ENCODE measurements around the gene TSPAN9. TPM values are rescaled to one million over a fixed set of nuclear protein-coding genes. Genes with fewer than 3 reads are reported as not detected.

TSPAN9 gene
- total RNA-seq, 1 donor = 0.54 TPM

- DNase-seq (ENCODE audit: low read depth in 2 of 3, low spot score in 2 of 3) = no peak
Observed at GRCh38 chr12:3303410-3304136, 226.4 kb downstream of the TSPAN9 start.

- DNase-seq (ENCODE audit: low read depth in 2 of 3, low spot score in 2 of 3) = no peak
Observed at GRCh38 chr12:3304436-3305165, 227.4 kb downstream of the TSPAN9 start.

- DNase-seq (ENCODE audit: low read depth in 2 of 3, low spot score in 2 of 3) = no peak
Observed at GRCh38 chr12:3305464-3305863, 228.3 kb downstream of the TSPAN9 start.

GRCh38 chr12:3305904-3306619 is 228.9 kb downstream of the TSPAN9 start:
- no peak for DNase-seq (ENCODE audit: low read depth in 2 of 3, low spot score in 2 of 3)

GRCh38 chr12:3307389-3307788 is 230.2 kb downstream of the TSPAN9 start:
- no peak for DNase-seq (ENCODE audit: low read depth in 2 of 3, low spot score in 2 of 3)

- no peak for DNase-seq (ENCODE audit: low read depth in 2 of 3, low spot score in 2 of 3)
Observed at GRCh38 chr12:3308063-3308462, 230.9 kb downstream of the TSPAN9 start.

- DNase-seq (ENCODE audit: low read depth in 2 of 3, low spot score in 2 of 3) = no peak
Observed at GRCh38 chr12:3308609-3309008, 231.4 kb downstream of the TSPAN9 start.

- DNase-seq (ENCODE audit: low read depth in 2 of 3, low spot score in 2 of 3) = no peak
Observed at GRCh38 chr12:3309805-3310204, 232.6 kb downstream of the TSPAN9 start.

GRCh38 chr12:3310271-3311026 is 233.3 kb downstream of the TSPAN9 start:
- no peak for DNase-seq (ENCODE audit: low read depth in 2 of 3, low spot score in 2 of 3)

GRCh38 chr12:3311027-3311402 is 233.8 kb downstream of the TSPAN9 start:
- no peak for DNase-seq (ENCODE audit: low read depth in 2 of 3, low spot score in 2 of 3)

GRCh38 chr12:3311491-3312103 is 234.4 kb downstream of the TSPAN9 start:
- DNase-seq (ENCODE audit: low read depth in 2 of 3, low spot score in 2 of 3) = no peak

GRCh38 chr12:3313066-3313465 is 235.9 kb downstream of the TSPAN9 start:
- no peak for DNase-seq (ENCODE audit: low read depth in 2 of 3, low spot score in 2 of 3)

- peak in 2 of 3 donors; percentile 33 to 56 for DNase-seq (ENCODE audit: low read depth in 2 of 3, low spot score in 2 of 3)
Observed at GRCh38 chr12:3313675-3314663, 236.8 kb downstream of the TSPAN9 start.

GRCh38 chr12:3315201-3315661 is 238.1 kb downstream of the TSPAN9 start:
- no peak for DNase-seq (ENCODE audit: low read depth in 2 of 3, low spot score in 2 of 3)

GRCh38 chr12:3316776-3317480 is 239.7 kb downstream of the TSPAN9 start:
- no peak for DNase-seq (ENCODE audit: low read depth in 2 of 3, low spot score in 2 of 3)

- no peak for DNase-seq (ENCODE audit: low read depth in 2 of 3, low spot score in 2 of 3)
Observed at GRCh38 chr12:3317481-3317815, 240.3 kb downstream of the TSPAN9 start.

GRCh38 chr12:3317841-3318501 is 240.8 kb downstream of the TSPAN9 start:
- DNase-seq (ENCODE audit: low read depth in 2 of 3, low spot score in 2 of 3) = no peak

Measured in hematopoietic multipotent progenitor cell (in vitro differentiated cells).